ENCODE data around the gene PODNL1. TPM values are rescaled to one million over a fixed set of nuclear protein-coding genes. Genes with fewer than 3 reads are reported as not detected.

PODNL1 gene
- total RNA-seq, result under 1 TPM in 1 of 2 donors, not detected in 1; 0.66 TPM

GRCh38 chr19:13938301-13939064, at the start of gene PODNL1:
PODNL1 (minus strand) TSS chr19:13938417; CDS start chr19:13938181, 236 bp downstream.
- H3K4me1 ChIP-seq, result no peaks in the 10 kb centered on the region
- TF ChIP-seq CTCF (IDR thresholded peaks at IDR 0.05) (no peak), POLR2A (IDR thresholded peaks at IDR 0.05) (no peak)
- H3K9me3 ChIP-seq, result no peaks in the 10 kb centered on the region
- H3K4me3 ChIP-seq, result no peak within 1 kb of the TSS
- no peaks in the 10 kb centered on the region for H3K27me3 ChIP-seq
- intact Hi-C loops (cut with DNase I), result no loop called here
- H3K27ac ChIP-seq, result no peak within 1 kb of the TSS
- DNase-seq (no peak), ATAC-seq (peak; percentile 35)
- 34 to 37% methylated on average over 12 to 20 of the region's 21 CpGs for WGBS, 2 donors
- H3K36me3 ChIP-seq (replicated peaks in 1 of 2; ENCODE audit: insufficient read depth in 1 of 2, low read depth in 2 of 2), result no peaks in the 10 kb centered on the region

GRCh38 chr19:13987101-13987890, 49.1 kb upstream of the PODNL1 start:
- WGBS, 2 donors, result 66 to 77% methylated on average over 11 to 16 of the region's 17 CpGs
- Histone ChIP-seq H3K27ac (peak overlapping the region in 3 of 4 donors; percentile 13 to 77 (median 71)), H3K4me3 (no peak overlapping the region), H3K4me1 (peaks cover 18% of the 10 kb centered on the region), H3K27me3 (no peaks in the 10 kb centered on the region), H3K36me3 (replicated peaks in 1 of 2; ENCODE audit: insufficient read depth in 1 of 2, low read depth in 2 of 2) (peaks cover 0 to 2% of the 10 kb centered on the region in 2 donors), H3K9me3 (no peaks in the 10 kb centered on the region)
- ATAC-seq (peak; percentile 30), DNase-seq (peak in 2 of 4 donors; percentile 35 to 36)
- intact Hi-C loops (cut with DNase I), result no loop called here
- TF ChIP-seq POLR2A (IDR thresholded peaks at IDR 0.05) (no peak), CTCF (IDR thresholded peaks at IDR 0.05) (no peak)

- Histone ChIP-seq H3K9me3 (no peaks in the 10 kb centered on the region), H3K4me3 (no peak overlapping the region), H3K4me1 (peaks cover 18% of the 10 kb centered on the region), H3K27me3 (no peaks in the 10 kb centered on the region), H3K36me3 (replicated peaks in 1 of 2; ENCODE audit: insufficient read depth in 1 of 2, low read depth in 2 of 2) (peaks cover 0 to 2% of the 10 kb centered on the region in 2 donors), H3K27ac (peak overlapping the region in 2 of 4 donors; percentile 71 to 77)
- DNase-seq (peak; percentile 48 to 88 (median 67)), ATAC-seq (peak; percentile 33)
- intact Hi-C loops (cut with DNase I), result no loop called here
- whole genome bisulfite sequencing, 2 donors, result 61% methylated on average over 19 of the region's 19 CpGs; no CpG with 5 or more reads in 1 of the 2 donors
- no peak for TF ChIP-seq CTCF (IDR thresholded peaks at IDR 0.05)
- TF ChIP-seq POLR2A (IDR thresholded peaks at IDR 0.05), result peak in 1 of 3 donors; percentile 30
Measured at GRCh38 chr19:13986348-13986904, 48.2 kb upstream of the PODNL1 start.

GRCh38 chr19:13985771-13986347, 47.6 kb upstream of the PODNL1 start:
- WGBS, 2 donors, result 75 to 81% methylated on average over 8 to 10 of the region's 10 CpGs
- Histone ChIP-seq H3K27ac (peak overlapping the region in 2 of 4 donors; percentile 71 to 77), H3K4me3 (no peak overlapping the region)

More at GRCh38 chr19:13985771-13986347, 47.6 kb upstream of the PODNL1 start:
- H3K9me3 ChIP-seq, result no peaks in the 10 kb centered on the region
- no peaks in the 10 kb centered on the region for H3K27me3 ChIP-seq
- intact Hi-C loops (cut with DNase I), result no loop called here
- DNase-seq (no peak), ATAC-seq (no peak)
- peaks cover 18% of the 10 kb centered on the region for H3K4me1 ChIP-seq
- no peak for TF ChIP-seq CTCF (IDR thresholded peaks at IDR 0.05)
- peaks cover 0 to 2% of the 10 kb centered on the region in 2 donors for H3K36me3 ChIP-seq (replicated peaks in 1 of 2; ENCODE audit: insufficient read depth in 1 of 2, low read depth in 2 of 2)
